GM12878 (cell line): ENCODE data around the gene PTPRD. TPM values are rescaled to one million over a fixed set of nuclear protein-coding genes. Genes with fewer than 3 reads are reported as not detected.

Source experiments
- ATAC-seq: fragments of 200-7000 bp; cut with Tn5 transposase; 3 replicates; pipeline ENCODE4 v1.9.1; 2020; ENCODE audit warnings: mild to moderate bottlenecking, moderate library complexity
- BruUV-seq: library from RNA; stranded (reverse); fragments of 400-500 nt; replicated peaks from 2 replicates; lab custom pipeline; 2021; lab: Mats Ljungman, UMichigan
- CTCF ChIA-PET: fragments of 300-600 bp; sonication (Branson Sonifier 250); formaldehyde crosslinking; extraction: SDS; loops from one replicate; lab custom pipeline; 2021; ENCODE audit warnings: inconsistent platforms; lab: Yijun Ruan, JAX
- POLR2A ChIA-PET: fragments of 350-600 bp; formaldehyde crosslinking; extraction: SDS; loops from one replicate; lab custom pipeline; 2021; ENCODE audit warnings: inconsistent platforms; lab: Charles Lee
- RAD21 ChIA-PET: fragments of 300-600 bp; sonication (Branson Sonifier 250); formaldehyde crosslinking; loops from one replicate; lab custom pipeline; 2023; ENCODE audit warnings: antibody characterized with exemption; ENCODE audit not compliant: unreplicated experiment; lab: Charles Lee
- SMC1A ChIA-PET: fragments of 300-600 bp; sonication (Branson Sonifier 250); formaldehyde crosslinking; loops from one replicate; lab custom pipeline; 2023; ENCODE audit not compliant: unreplicated experiment, uncharacterized antibody; lab: Charles Lee
- DNase-seq: peaks from one replicate; pipeline ENCODE4 v3.0.0-alpha.2; 2011; ENCODE audit warnings: low read depth, low spot score
- FAIRE-seq: peaks from 3 replicates; lab custom pipeline; 2011; peaks lifted over from hg19 to GRCh38; lab: Jason Lieb, UNC
- H2AFZ ChIP-seq: 2 replicates; pipeline ENCODE4 v1.6.0; 2011; ENCODE audit warnings: low read depth, low read length, control low read depth; ENCODE audit not compliant: control insufficient read depth
- H3K27ac ChIP-seq: 2 replicates; pipeline ENCODE4 v1.5.1; 2011; ENCODE audit warnings: control low read depth; ENCODE audit not compliant: control insufficient read depth, insufficient read depth
- H3K27me3 ChIP-seq, 2 experiments: replicated peaks in 1 of 2; 2 replicates each; pipeline versions ENCODE4 v1.6.0 to v1.6.1; 2011; ENCODE audit warnings: low read length in 1 of 2; ENCODE audit not compliant: control insufficient read depth in 2 of 2, insufficient read depth in 2 of 2
- H3K36me3 ChIP-seq, 2 experiments: 2 replicates each; pipeline ENCODE4 v1.5.1; 2011; ENCODE audit warnings: low read length in 1 of 2; ENCODE audit not compliant: control insufficient read depth in 2 of 2, insufficient read depth in 2 of 2
- H3K4me1 ChIP-seq: 2 replicates; pipeline ENCODE4 v1.6.1; 2011; ENCODE audit warnings: mild to moderate bottlenecking, low read length, moderate library complexity, mixed read lengths; ENCODE audit not compliant: control insufficient read depth, insufficient read depth
- H3K4me2 ChIP-seq: 2 replicates; pipeline ENCODE4 v1.6.0; 2011; ENCODE audit warnings: control low read depth; ENCODE audit not compliant: control insufficient read depth, insufficient read depth
- H3K4me3 ChIP-seq: fragments of 200-600 bp; sonication (generic); 2 replicates; pipeline ENCODE4 v1.5.1; 2016
- H3K79me2 ChIP-seq: 2 replicates; pipeline ENCODE4 v1.6.0; 2011; ENCODE audit warnings: low read length; ENCODE audit not compliant: control insufficient read depth, insufficient read depth
- H3K9ac ChIP-seq: 2 replicates; pipeline ENCODE4 v1.8.0; 2011; ENCODE audit warnings: low read length, control low read depth, mixed read lengths; ENCODE audit not compliant: control insufficient read depth, insufficient read depth
- H3K9me3 ChIP-seq: replicated peaks from 3 replicates; pipeline ENCODE4 v1.5.1; 2011; ENCODE audit warnings: mild to moderate bottlenecking, low read length; ENCODE audit not compliant: control insufficient read depth, insufficient read depth
- H4K20me1 ChIP-seq: 2 replicates; pipeline ENCODE4 v1.6.0; 2011; ENCODE audit not compliant: control insufficient read depth, insufficient read depth
- BMI1 ChIP-seq: fragments of 450-650 bp; IDR thresholded peaks from 2 replicates; pipeline ENCODE4 v1.6.1; 2016; ENCODE audit warnings: mild to moderate bottlenecking, moderate library complexity, borderline replicate concordance
- EP300 ChIP-seq, 2 experiments: fragments of 150-350 bp in 1 of 2; IDR thresholded peaks; 2 replicates each; pipeline ENCODE4 v1.6.1; 2011 to 2012; ENCODE audit warnings: low read depth in 2 of 2, low read length in 2 of 2, borderline replicate concordance in 1 of 2, improper control_type of control experiment in 1 of 2, inconsistent platforms in 1 of 2; ENCODE audit not compliant: control insufficient read depth in 1 of 2
- HDAC2 ChIP-seq: fragments of 200-600 bp; sonication (generic); IDR thresholded peaks from 2 replicates; pipeline ENCODE4 v1.6.1; 2017
- IRF3 ChIP-seq: fragments of 450-650 bp; IDR thresholded peaks from 2 replicates; pipeline ENCODE4 v1.6.1; 2014; ENCODE audit warnings: mild to moderate bottlenecking
- KLF5 ChIP-seq: fragments of 450-650 bp; IDR thresholded peaks from 2 replicates; pipeline ENCODE4 v1.6.1; 2014; ENCODE audit warnings: mild to moderate bottlenecking; ENCODE audit not compliant: partially characterized antibody
- MTA2 ChIP-seq: fragments of 450-650 bp; IDR thresholded peaks from 2 replicates; pipeline ENCODE4 v1.6.1; 2016; ENCODE audit warnings: low read depth, mild to moderate bottlenecking, moderate library complexity
- NFXL1 ChIP-seq: fragments of 450-650 bp; IDR thresholded peaks from 2 replicates; pipeline ENCODE4 v1.6.1; 2017; ENCODE audit warnings: antibody characterized with exemption, mild to moderate bottlenecking, borderline replicate concordance
- RB1 ChIP-seq: fragments of 450-650 bp; formaldehyde crosslinking; IDR thresholded peaks from 2 replicates; pipeline ENCODE4 v1.6.1; 2017; ENCODE audit warnings: mild to moderate bottlenecking, borderline replicate concordance
- SREBF1 ChIP-seq: IDR thresholded peaks from 2 replicates; pipeline ENCODE4 v1.6.1; 2012; ENCODE audit warnings: mild to moderate bottlenecking, low read length
- YBX1 ChIP-seq: fragments of 450-650 bp; IDR thresholded peaks from 2 replicates; pipeline ENCODE4 v1.6.1; 2016; ENCODE audit warnings: antibody characterized with exemption
- YY1 ChIP-seq: IDR thresholded peaks from 2 replicates; pipeline ENCODE4 v1.6.1; 2011; ENCODE audit warnings: low read depth, mild to moderate bottlenecking, low read length
- ZBTB33 ChIP-seq: fragments of 450-650 bp; IDR thresholded peaks from 2 replicates; pipeline ENCODE4 v1.6.1; 2017; ENCODE audit warnings: mild to moderate bottlenecking
- WGBS: methylation state at CpG from one replicate; pipeline ENCODE4 v1.1.6; 2016; ENCODE audit warnings: low lambda C conversion rate; ENCODE audit not compliant: insufficient replicate concordance, insufficient coverage; ENCODE audit errors: missing lambda C conversion rate; 5-methylcytosine and 5-hydroxymethylcytosine counted together
- in situ Hi-C: fragments of 300-500 bp; cut with MboI; formaldehyde crosslinking; loops from 9 replicates; pipeline ENCODE4 v1.14.3; 2018; ENCODE audit warnings: mixed read lengths
- intact Hi-C: fragments of 100-400 bp; cut with micrococcal nuclease; formaldehyde crosslinking; loops from one replicate; pipeline ENCODE4 v1.14.2; 2022; ENCODE audit not compliant: unreplicated experiment
- polyA plus RNA-seq, 11 experiments: library from polyadenylated mRNA; depleted of rRNA in 4 of 11; unstranded in 6 of 11; stranded (reverse) in 5 of 11; fragments of >200 nt; fragmentation: Nextera tagmentation in 4 of 11; fragmentation: Illumina TruSeq in 1 of 11; extraction: Ambion mirVana in 4 of 11; extraction: Trizol in 1 of 11; gene quantifications; 1 replicate in 1 of 11; 2 replicates in 10 of 11; pipeline versions ENCODE4 v1.2.1 to v1.2.3, GENCODE V29; 2011 to 2016; ENCODE audit warnings: inconsistent platforms in 2 of 11, missing spikeins in 2 of 11, low read depth in 1 of 11
- total RNA-seq, 4 experiments: library from RNA; depleted of rRNA in 3 of 4; stranded (reverse); fragments of >200 nt in 3 of 4; fragmentation: Illumina TruSeq in 1 of 4; extraction: Trizol in 1 of 4; gene quantifications; 2 replicates each; pipeline versions ENCODE4 v1.2.1 to v1.2.3, GENCODE V29; 2013 to 2021
- TF ChIP-seq, protein P1 (sequence below): fragments of 450-650 bp; conservative IDR thresholded peaks from 2 replicates; pipeline ENCODE4 v1.6.1; 2017; ENCODE audit warnings: mild to moderate bottlenecking, moderate library complexity
- TF ChIP-seq, protein P2 (sequence below): IDR thresholded peaks from 2 replicates; pipeline ENCODE4 v1.6.1; 2012; ENCODE audit warnings: mild to moderate bottlenecking, low read depth, low read length

PTPRD gene
- total and polyA plus RNA-seq, 10 of the 15 experiments (the other 5 are each of a cell fraction or from before 2014, with no cell fraction given): under 0.01 to 0.05 (median 0.01) TPM; not detected in 7

- H2AFZ ChIP-seq: no peak overlapping the region
- SMC1A ChIA-PET: interaction anchor here (1.1 to 1.5 kb wide), 2 partner anchors 10 to 36 kb away, joined by 3 to 4 read pairs; no protein-coding TSS in a partner anchor
- no peaks in the 10 kb centered on the region for H4K20me1 ChIP-seq
- ATAC-seq (no peak), FAIRE-seq (no peak), DNase-seq (no peak)
- H3K4me1 ChIP-seq: no peaks in the 10 kb centered on the region
- POLR2A ChIA-PET: no interaction called here
- no peak overlapping the region for H3K4me2 ChIP-seq
- RAD21 ChIA-PET: no interaction called here
- intact Hi-C loops (no loop called here), in situ Hi-C loops (no loop called here)
- 26% methylated on average over 4 of the region's 4 CpGs for WGBS
- no peak overlapping the region for H3K9ac ChIP-seq
- CTCF ChIA-PET: interaction anchor here (0.7 kb wide), 1 partner anchor 1241 kb away, joined by 3 read pairs; no protein-coding TSS in a partner anchor
- H3K27me3 ChIP-seq: no peaks in the 10 kb centered on the region
- H3K9me3 ChIP-seq: no peaks in the 10 kb centered on the region
- H3K27ac ChIP-seq: no peak overlapping the region
- no peaks in the 10 kb centered on the region for H3K36me3 ChIP-seq
- no TSS peak for BruUV-seq
- no peaks in the 10 kb centered on the region for H3K79me2 ChIP-seq
- H3K4me3 ChIP-seq: no peak overlapping the region
- TF ChIP-seq IRF3: no peak
- no peak for TF ChIP-seq HDAC2
- TF ChIP-seq SREBF1: no peak
- TF ChIP-seq ZBTB33: no peak
- no peak for TF ChIP-seq BMI1
- TF ChIP-seq YBX1: no peak
- TF ChIP-seq EP300 (IDR thresholded peaks at IDR 0.05; ENCODE audit: borderline replicate concordance in 1 of 2, control insufficient read depth in 1 of 2, low read depth in 2 of 2, low read length in 2 of 2): no peak
- TF ChIP-seq, protein P1, sequence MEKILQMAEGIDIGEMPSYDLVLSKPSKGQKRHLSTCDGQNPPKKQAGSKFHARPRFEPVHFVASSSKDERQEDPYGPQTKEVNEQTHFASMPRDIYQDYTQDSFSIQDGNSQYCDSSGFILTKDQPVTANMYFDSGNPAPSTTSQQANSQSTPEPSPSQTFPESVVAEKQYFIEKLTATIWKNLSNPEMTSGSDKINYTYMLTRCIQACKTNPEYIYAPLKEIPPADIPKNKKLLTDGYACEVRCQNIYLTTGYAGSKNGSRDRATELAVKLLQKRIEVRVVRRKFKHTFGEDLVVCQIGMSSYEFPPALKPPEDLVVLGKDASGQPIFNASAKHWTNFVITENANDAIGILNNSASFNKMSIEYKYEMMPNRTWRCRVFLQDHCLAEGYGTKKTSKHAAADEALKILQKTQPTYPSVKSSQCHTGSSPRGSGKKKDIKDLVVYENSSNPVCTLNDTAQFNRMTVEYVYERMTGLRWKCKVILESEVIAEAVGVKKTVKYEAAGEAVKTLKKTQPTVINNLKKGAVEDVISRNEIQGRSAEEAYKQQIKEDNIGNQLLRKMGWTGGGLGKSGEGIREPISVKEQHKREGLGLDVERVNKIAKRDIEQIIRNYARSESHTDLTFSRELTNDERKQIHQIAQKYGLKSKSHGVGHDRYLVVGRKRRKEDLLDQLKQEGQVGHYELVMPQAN: no peak
- no peak for TF ChIP-seq NFXL1
- no peak for TF ChIP-seq RB1
- TF ChIP-seq MTA2: no peak
- TF ChIP-seq, protein P2, sequence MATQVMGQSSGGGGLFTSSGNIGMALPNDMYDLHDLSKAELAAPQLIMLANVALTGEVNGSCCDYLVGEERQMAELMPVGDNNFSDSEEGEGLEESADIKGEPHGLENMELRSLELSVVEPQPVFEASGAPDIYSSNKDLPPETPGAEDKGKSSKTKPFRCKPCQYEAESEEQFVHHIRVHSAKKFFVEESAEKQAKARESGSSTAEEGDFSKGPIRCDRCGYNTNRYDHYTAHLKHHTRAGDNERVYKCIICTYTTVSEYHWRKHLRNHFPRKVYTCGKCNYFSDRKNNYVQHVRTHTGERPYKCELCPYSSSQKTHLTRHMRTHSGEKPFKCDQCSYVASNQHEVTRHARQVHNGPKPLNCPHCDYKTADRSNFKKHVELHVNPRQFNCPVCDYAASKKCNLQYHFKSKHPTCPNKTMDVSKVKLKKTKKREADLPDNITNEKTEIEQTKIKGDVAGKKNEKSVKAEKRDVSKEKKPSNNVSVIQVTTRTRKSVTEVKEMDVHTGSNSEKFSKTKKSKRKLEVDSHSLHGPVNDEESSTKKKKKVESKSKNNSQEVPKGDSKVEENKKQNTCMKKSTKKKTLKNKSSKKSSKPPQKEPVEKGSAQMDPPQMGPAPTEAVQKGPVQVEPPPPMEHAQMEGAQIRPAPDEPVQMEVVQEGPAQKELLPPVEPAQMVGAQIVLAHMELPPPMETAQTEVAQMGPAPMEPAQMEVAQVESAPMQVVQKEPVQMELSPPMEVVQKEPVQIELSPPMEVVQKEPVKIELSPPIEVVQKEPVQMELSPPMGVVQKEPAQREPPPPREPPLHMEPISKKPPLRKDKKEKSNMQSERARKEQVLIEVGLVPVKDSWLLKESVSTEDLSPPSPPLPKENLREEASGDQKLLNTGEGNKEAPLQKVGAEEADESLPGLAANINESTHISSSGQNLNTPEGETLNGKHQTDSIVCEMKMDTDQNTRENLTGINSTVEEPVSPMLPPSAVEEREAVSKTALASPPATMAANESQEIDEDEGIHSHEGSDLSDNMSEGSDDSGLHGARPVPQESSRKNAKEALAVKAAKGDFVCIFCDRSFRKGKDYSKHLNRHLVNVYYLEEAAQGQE: no peak
- no peak for TF ChIP-seq YY1
- no peak for TF ChIP-seq KLF5
Measured at GRCh38 chr9:8365466-8366160, 2247.2 kb downstream of the PTPRD start.
